HEK293 (cell line): ENCODE results near the gene RHBDF2.

Source experiments
- CTCF ChIA-PET: fragments of 350-600 bp; formaldehyde crosslinking; extraction: SDS; loops from one replicate; lab custom pipeline; 2021; ENCODE audit warnings: antibody characterized with exemption; lab: Yijun Ruan, JAX
- POLR2A ChIA-PET: fragments of 300-600 bp; formaldehyde crosslinking; extraction: SDS; loops from one replicate; lab custom pipeline; 2020; ENCODE audit warnings: antibody characterized with exemption, inconsistent platforms; lab: Yijun Ruan, JAX
- H3K27ac ChIP-seq: fragments of 200-500 bp; sonication (Bioruptor generic); 2 replicates; pipeline ENCODE4 v1.5.1; 2014; ENCODE audit warnings: low read depth, low read length, control low read depth, inconsistent platforms; ENCODE audit errors: extremely low read depth
- H3K36me3 ChIP-seq, 2 experiments: fragments of 200-500 bp in 1 of 2; sonication (Bioruptor generic) in 1 of 2; 1 replicate in 1 of 2; 2 replicates in 1 of 2; pipeline ENCODE4 v1.5.1; 2014 to 2017; ENCODE audit warnings: inconsistent platforms in 2 of 2, low read length in 2 of 2; ENCODE audit not compliant: control insufficient read depth in 2 of 2, insufficient read depth in 1 of 2
- H3K4me1 ChIP-seq: fragments of 200-500 bp; sonication (Bioruptor generic); 2 replicates; pipeline ENCODE4 v1.5.1; 2014; ENCODE audit warnings: mild to moderate bottlenecking, low read length, inconsistent platforms; ENCODE audit not compliant: control insufficient read depth, insufficient read depth
- H3K4me3 ChIP-seq: 2 replicates; pipeline ENCODE4 v1.5.1; 2011; ENCODE audit warnings: low read depth, mild to moderate bottlenecking, control low read depth, low read length, moderate library complexity
- H3K9me3 ChIP-seq: fragments of 200-500 bp; sonication (Bioruptor generic); 2 replicates; pipeline ENCODE4 v1.5.1; 2014; ENCODE audit warnings: low read depth, low read length, inconsistent platforms; ENCODE audit not compliant: control insufficient read depth, insufficient read depth
- ATF2 ChIP-seq: fragments of 450-650 bp; formaldehyde crosslinking; IDR thresholded peaks from 2 replicates; pipeline ENCODE4 v1.5.1; 2016; ENCODE audit warnings: missing biosample characterization, missing genetic modification characterization, low read depth
- BCL11B ChIP-seq: fragments of 450-650 bp; formaldehyde crosslinking; IDR thresholded peaks from 2 replicates; pipeline ENCODE4 v1.5.1; 2016; ENCODE audit warnings: low read depth, missing biosample characterization, missing genetic modification characterization
- KLF1 ChIP-seq: fragments of 450-650 bp; formaldehyde crosslinking; IDR thresholded peaks from 2 replicates; pipeline ENCODE4 v1.5.1; 2016; ENCODE audit warnings: missing biosample characterization, missing genetic modification characterization
- OSR2 ChIP-seq: fragments of 450-650 bp; formaldehyde crosslinking; IDR thresholded peaks from 2 replicates; pipeline ENCODE4 v1.5.1; 2016; ENCODE audit warnings: missing biosample characterization, missing genetic modification characterization
- PATZ1 ChIP-seq: fragments of 450-650 bp; formaldehyde crosslinking; IDR thresholded peaks from 2 replicates; pipeline ENCODE4 v1.5.1; 2016; ENCODE audit warnings: missing biosample characterization, missing genetic modification characterization
- TRIM28 ChIP-seq: IDR thresholded peaks from 2 replicates; pipeline ENCODE4 v1.6.1; 2011; ENCODE audit warnings: low read length, control low read depth, borderline replicate concordance
- ZNF10 ChIP-seq: fragments of 450-650 bp; formaldehyde crosslinking; IDR thresholded peaks from 2 replicates; pipeline ENCODE4 v1.5.1; 2017; ENCODE audit warnings: missing biosample characterization, missing genetic modification characterization
- ZNF132 ChIP-seq: fragments of 450-650 bp; formaldehyde crosslinking; IDR thresholded peaks from 2 replicates; pipeline ENCODE4 v1.5.1; 2017; ENCODE audit warnings: missing biosample characterization, missing genetic modification characterization, borderline replicate concordance
- ZNF175 ChIP-seq: fragments of 450-650 bp; formaldehyde crosslinking; IDR thresholded peaks from 2 replicates; pipeline ENCODE4 v1.5.1; 2016; ENCODE audit warnings: missing biosample characterization, missing genetic modification characterization
- ZNF324 ChIP-seq: fragments of 450-650 bp; formaldehyde crosslinking; IDR thresholded peaks from 2 replicates; pipeline ENCODE4 v1.5.1; 2016; ENCODE audit warnings: missing biosample characterization, missing genetic modification characterization
- ZNF624 ChIP-seq: fragments of 450-650 bp; formaldehyde crosslinking; IDR thresholded peaks from 2 replicates; pipeline ENCODE4 v1.5.1; 2017; ENCODE audit warnings: missing biosample characterization, missing genetic modification characterization
- ZNF707 ChIP-seq: fragments of 450-650 bp; formaldehyde crosslinking; IDR thresholded peaks from 2 replicates; pipeline ENCODE4 v1.5.1; 2016; ENCODE audit warnings: missing biosample characterization, missing genetic modification characterization
- ZNF768 ChIP-seq: fragments of 450-650 bp; formaldehyde crosslinking; IDR thresholded peaks from 2 replicates; pipeline ENCODE4 v1.5.1; 2018; ENCODE audit warnings: missing biosample characterization, mild to moderate bottlenecking, missing genetic modification characterization
- ZNF777 ChIP-seq: fragments of 450-650 bp; formaldehyde crosslinking; IDR thresholded peaks from 2 replicates; pipeline ENCODE4 v1.5.1; 2017; ENCODE audit warnings: missing biosample characterization, missing genetic modification characterization, borderline replicate concordance
- ZSCAN16 ChIP-seq: fragments of 450-650 bp; formaldehyde crosslinking; IDR thresholded peaks from 2 replicates; pipeline ENCODE4 v1.5.1; 2016; ENCODE audit warnings: missing biosample characterization, missing genetic modification characterization
- TF ChIP-seq, protein P1 (sequence below): fragments of 450-650 bp; formaldehyde crosslinking; IDR thresholded peaks from 2 replicates; pipeline ENCODE4 v1.5.1; 2016; ENCODE audit warnings: missing biosample characterization, missing genetic modification characterization
- TF ChIP-seq, protein P2 (sequence below): fragments of 450-650 bp; formaldehyde crosslinking; IDR thresholded peaks from 2 replicates; pipeline ENCODE4 v1.5.1; 2016; ENCODE audit warnings: missing biosample characterization, missing genetic modification characterization
- TF ChIP-seq, protein P3 (sequence below): fragments of 450-650 bp; formaldehyde crosslinking; IDR thresholded peaks from 2 replicates; pipeline ENCODE4 v1.5.1; 2016; ENCODE audit warnings: missing biosample characterization, missing genetic modification characterization

The RHBDF2 gene

GRCh38 chr17:76474894-76475293 lies 26.3 kb downstream of the RHBDF2 start (continued):
- TF ChIP-seq, protein P1, sequence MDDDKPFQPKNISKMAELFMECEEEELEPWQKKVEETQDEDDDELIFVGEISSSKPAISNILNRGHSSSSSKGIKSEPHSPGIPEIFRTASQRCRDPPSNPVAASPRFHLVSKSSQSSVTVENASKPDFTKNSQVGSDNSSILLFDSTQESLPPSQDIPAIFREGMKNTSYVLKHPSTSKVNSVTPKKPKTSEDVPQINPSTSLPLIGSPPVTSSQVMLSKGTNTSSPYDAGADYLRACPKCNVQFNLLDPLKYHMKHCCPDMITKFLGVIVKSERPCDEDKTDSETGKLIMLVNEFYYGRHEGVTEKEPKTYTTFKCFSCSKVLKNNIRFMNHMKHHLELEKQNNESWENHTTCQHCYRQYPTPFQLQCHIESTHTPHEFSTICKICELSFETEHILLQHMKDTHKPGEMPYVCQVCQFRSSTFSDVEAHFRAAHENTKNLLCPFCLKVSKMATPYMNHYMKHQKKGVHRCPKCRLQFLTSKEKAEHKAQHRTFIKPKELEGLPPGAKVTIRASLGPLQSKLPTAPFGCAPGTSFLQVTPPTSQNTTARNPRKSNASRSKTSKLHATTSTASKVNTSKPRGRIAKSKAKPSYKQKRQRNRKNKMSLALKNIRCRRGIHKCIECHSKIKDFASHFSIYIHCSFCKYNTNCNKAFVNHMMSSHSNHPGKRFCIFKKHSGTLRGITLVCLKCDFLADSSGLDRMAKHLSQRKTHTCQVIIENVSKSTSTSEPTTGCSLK (tag by site-specific recombination), result no peak
- no peak for TF ChIP-seq ZNF10 (tag by site-specific recombination)
- TF ChIP-seq ZSCAN16 (tag by site-specific recombination), result no peak
- TF ChIP-seq PATZ1, result no peak
- TF ChIP-seq TRIM28, result no peak
- TF ChIP-seq KLF1, result no peak

DNA sequence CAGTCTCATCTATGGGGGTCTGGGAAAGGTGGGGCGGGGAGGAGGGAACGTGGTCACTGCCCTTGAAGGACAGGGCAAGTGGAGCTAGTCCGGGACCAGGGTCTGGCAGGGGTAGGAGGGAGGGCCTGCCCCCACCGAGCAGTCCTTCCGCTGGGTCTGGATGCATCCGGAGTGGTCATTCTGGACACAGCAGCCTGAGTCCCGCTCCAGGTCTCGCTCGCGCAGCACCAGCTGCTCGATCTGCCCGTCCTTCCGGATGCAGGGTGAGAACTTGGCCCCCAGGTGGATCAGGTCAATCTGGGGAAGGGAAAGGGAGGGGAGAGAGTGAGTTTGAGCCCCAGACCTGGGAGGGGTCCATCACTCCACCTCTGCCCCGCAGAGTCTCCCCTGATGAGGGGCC lies 27.0 kb downstream of the RHBDF2 start:
- ChIA-PET POLR2A (no interaction called here), CTCF (interaction anchor here (0.9 to 1.5 kb wide), 3 partner anchors 24 to 150 kb away, joined by 3 read pairs; no protein-coding TSS in a partner anchor)
- Histone ChIP-seq H3K9me3 (no peaks in the 10 kb centered on the region), H3K4me1 (no peaks in the 10 kb centered on the region), H3K4me3 (no peak overlapping the region), H3K27ac (no peak overlapping the region), H3K36me3 (peaks cover 0 to 14% of the 10 kb centered on the region in 2 experiments; a peak in 1 of 3 replicates)
- no peak for TF ChIP-seq ZNF324
- TF ChIP-seq ZNF707 (tag by site-specific recombination), result no peak
- TF ChIP-seq ZNF768 (tag by site-specific recombination), result no peak
- TF ChIP-seq BCL11B (tag by site-specific recombination), result no peak
- no peak for TF ChIP-seq OSR2 (tag by site-specific recombination)
- TF ChIP-seq ZNF777, result no peak
- TF ChIP-seq, protein P2, sequence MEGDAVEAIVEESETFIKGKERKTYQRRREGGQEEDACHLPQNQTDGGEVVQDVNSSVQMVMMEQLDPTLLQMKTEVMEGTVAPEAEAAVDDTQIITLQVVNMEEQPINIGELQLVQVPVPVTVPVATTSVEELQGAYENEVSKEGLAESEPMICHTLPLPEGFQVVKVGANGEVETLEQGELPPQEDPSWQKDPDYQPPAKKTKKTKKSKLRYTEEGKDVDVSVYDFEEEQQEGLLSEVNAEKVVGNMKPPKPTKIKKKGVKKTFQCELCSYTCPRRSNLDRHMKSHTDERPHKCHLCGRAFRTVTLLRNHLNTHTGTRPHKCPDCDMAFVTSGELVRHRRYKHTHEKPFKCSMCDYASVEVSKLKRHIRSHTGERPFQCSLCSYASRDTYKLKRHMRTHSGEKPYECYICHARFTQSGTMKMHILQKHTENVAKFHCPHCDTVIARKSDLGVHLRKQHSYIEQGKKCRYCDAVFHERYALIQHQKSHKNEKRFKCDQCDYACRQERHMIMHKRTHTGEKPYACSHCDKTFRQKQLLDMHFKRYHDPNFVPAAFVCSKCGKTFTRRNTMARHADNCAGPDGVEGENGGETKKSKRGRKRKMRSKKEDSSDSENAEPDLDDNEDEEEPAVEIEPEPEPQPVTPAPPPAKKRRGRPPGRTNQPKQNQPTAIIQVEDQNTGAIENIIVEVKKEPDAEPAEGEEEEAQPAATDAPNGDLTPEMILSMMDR (tag by site-specific recombination), result no peak
- no peak for TF ChIP-seq ZNF175 (tag by site-specific recombination)
- no peak for TF ChIP-seq ZNF624 (tag by site-specific recombination)
- TF ChIP-seq, protein P3, sequence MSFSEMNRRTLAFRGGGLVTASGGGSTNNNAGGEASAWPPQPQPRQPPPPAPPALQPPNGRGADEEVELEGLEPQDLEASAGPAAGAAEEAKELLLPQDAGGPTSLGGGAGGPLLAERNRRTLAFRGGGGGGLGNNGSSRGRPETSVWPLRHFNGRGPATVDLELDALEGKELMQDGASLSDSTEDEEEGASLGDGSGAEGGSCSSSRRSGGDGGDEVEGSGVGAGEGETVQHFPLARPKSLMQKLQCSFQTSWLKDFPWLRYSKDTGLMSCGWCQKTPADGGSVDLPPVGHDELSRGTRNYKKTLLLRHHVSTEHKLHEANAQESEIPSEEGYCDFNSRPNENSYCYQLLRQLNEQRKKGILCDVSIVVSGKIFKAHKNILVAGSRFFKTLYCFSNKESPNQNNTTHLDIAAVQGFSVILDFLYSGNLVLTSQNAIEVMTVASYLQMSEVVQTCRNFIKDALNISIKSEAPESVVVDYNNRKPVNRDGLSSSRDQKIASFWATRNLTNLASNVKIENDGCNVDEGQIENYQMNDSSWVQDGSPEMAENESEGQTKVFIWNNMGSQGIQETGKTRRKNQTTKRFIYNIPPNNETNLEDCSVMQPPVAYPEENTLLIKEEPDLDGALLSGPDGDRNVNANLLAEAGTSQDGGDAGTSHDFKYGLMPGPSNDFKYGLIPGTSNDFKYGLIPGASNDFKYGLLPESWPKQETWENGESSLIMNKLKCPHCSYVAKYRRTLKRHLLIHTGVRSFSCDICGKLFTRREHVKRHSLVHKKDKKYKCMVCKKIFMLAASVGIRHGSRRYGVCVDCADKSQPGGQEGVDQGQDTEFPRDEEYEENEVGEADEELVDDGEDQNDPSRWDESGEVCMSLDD (tag by site-specific recombination), result no peak

GRCh38 chr17:76473541-76473985 lies 27.7 kb downstream of the RHBDF2 start:
- H3K9me3 ChIP-seq, result no peaks in the 10 kb centered on the region
- POLR2A ChIA-PET, result no interaction called here
- no peak overlapping the region for H3K27ac ChIP-seq
- H3K4me1 ChIP-seq, result no peaks in the 10 kb centered on the region
- TF ChIP-seq ZNF132 (tag by site-specific recombination) (no peak), ATF2 (0 out of 2 replicates have a peak, but pooled peaks have one; percentile 4)
- TF ChIP-seq, protein P2 (tag by site-specific recombination), result 0 out of 2 replicates have a peak, but pooled peaks have one; percentile 44
- H3K36me3 ChIP-seq, result peaks cover 0 to 14% of the 10 kb centered on the region in 2 experiments; a peak in 1 of 3 replicates
- H3K4me3 ChIP-seq, result no peak overlapping the region
- CTCF ChIA-PET, result interaction anchor here (0.6 to 1.8 kb wide), 6 partner anchors 25 to 196 kb away, joined by 3 to 6 read pairs (median 3); no protein-coding TSS in a partner anchor
